A549 (cell line): Measurements from ENCODE around the gene KIF18A.

Source experiments
- EP300 ChIP-seq, 2 experiments: fragments of >200 bp; sonication (Bioruptor Twin); formaldehyde crosslinking; IDR thresholded peaks; 2 replicates in 1 of 2; 3 replicates in 1 of 2; pipeline ENCODE4 v1.6.1; 2016 to 2017
- HDAC2 ChIP-seq: fragments of 200-600 bp; sonication (generic); IDR thresholded peaks from 2 replicates; pipeline ENCODE4 v1.6.1; 2016
- HOXA7 ChIP-seq: fragments of 250-450 bp; sonication (Bioruptor Pico); IDR thresholded peaks from 2 replicates; pipeline ENCODE4 v1.5.0; 2020; ENCODE audit warnings: mild to moderate bottlenecking, moderate library complexity
- JUN ChIP-seq, 2 experiments: fragments of >200 bp; sonication (Bioruptor Twin); formaldehyde crosslinking; IDR thresholded peaks; 2 replicates in 1 of 2; 3 replicates in 1 of 2; pipeline ENCODE4 v1.6.1; 2016 to 2017
- MAFK ChIP-seq: fragments of 450-650 bp; IDR thresholded peaks from 2 replicates; pipeline ENCODE4 v1.6.1; 2014; ENCODE audit not compliant: partially characterized antibody
- POLR2A ChIP-seq: IDR thresholded peaks from 2 replicates; pipeline ENCODE4 v1.6.1; 2012; ENCODE audit warnings: mild to moderate bottlenecking, low read length
- POLR2AphosphoS2 ChIP-seq: conservative IDR thresholded peaks from 2 replicates; pipeline ENCODE4 v1.6.1; 2012; ENCODE audit warnings: low read length, improper control_type of control experiment, inconsistent platforms
- RCOR1 ChIP-seq: fragments of 150-350 bp; IDR thresholded peaks from 2 replicates; pipeline ENCODE4 v1.6.1; 2014; ENCODE audit warnings: antibody characterized with exemption, low read length, low read depth
- REST ChIP-seq: fragments of 200-600 bp; sonication (generic); IDR thresholded peaks from 2 replicates; pipeline ENCODE4 v1.6.1; 2016; ENCODE audit warnings: antibody characterized with exemption, mild to moderate bottlenecking, moderate library complexity
- RNF2 ChIP-seq: fragments of 200-600 bp; sonication (generic); IDR thresholded peaks from 2 replicates; pipeline ENCODE4 v1.6.1; 2016; ENCODE audit warnings: low read depth, mild to moderate bottlenecking, antibody characterized with exemption, moderate library complexity, borderline replicate concordance
- SMC3 ChIP-seq: fragments of >200 bp; sonication (Bioruptor Twin); formaldehyde crosslinking; IDR thresholded peaks from 3 replicates; pipeline ENCODE4 v1.6.1; 2018; ENCODE audit warnings: inconsistent platforms
- TP53 ChIP-seq: fragments of 250-450 bp; sonication (Bioruptor Pico); IDR thresholded peaks from 2 replicates; pipeline ENCODE4 v1.5.0; 2021; ENCODE audit warnings: mild to moderate bottlenecking, moderate library complexity
- ZFP36 ChIP-seq: fragments of 450-650 bp; IDR thresholded peaks from 2 replicates; pipeline ENCODE4 v1.6.1; 2014; ENCODE audit warnings: borderline replicate concordance; ENCODE audit not compliant: partially characterized antibody
- TF ChIP-seq, protein P1 (sequence below): fragments of >200 bp; sonication (Bioruptor Twin); formaldehyde crosslinking; IDR thresholded peaks from 3 replicates; pipeline ENCODE4 v1.5.1; 2016

- TF ChIP-seq POLR2A (no peak), POLR2AphosphoS2 (no peak), EP300 (IDR thresholded peaks at IDR 0.05) (no peak), MAFK (no peak), TP53 (CRISPR knock-in tag) (no peak), RNF2 (no peak), RCOR1 (no peak), HDAC2 (no peak), ZFP36 (no peak), HOXA7 (CRISPR knock-in tag) (no peak), REST (no peak), JUN (IDR thresholded peaks at IDR 0.05) (no peak), SMC3 (no peak)
- TF ChIP-seq, protein P1, sequence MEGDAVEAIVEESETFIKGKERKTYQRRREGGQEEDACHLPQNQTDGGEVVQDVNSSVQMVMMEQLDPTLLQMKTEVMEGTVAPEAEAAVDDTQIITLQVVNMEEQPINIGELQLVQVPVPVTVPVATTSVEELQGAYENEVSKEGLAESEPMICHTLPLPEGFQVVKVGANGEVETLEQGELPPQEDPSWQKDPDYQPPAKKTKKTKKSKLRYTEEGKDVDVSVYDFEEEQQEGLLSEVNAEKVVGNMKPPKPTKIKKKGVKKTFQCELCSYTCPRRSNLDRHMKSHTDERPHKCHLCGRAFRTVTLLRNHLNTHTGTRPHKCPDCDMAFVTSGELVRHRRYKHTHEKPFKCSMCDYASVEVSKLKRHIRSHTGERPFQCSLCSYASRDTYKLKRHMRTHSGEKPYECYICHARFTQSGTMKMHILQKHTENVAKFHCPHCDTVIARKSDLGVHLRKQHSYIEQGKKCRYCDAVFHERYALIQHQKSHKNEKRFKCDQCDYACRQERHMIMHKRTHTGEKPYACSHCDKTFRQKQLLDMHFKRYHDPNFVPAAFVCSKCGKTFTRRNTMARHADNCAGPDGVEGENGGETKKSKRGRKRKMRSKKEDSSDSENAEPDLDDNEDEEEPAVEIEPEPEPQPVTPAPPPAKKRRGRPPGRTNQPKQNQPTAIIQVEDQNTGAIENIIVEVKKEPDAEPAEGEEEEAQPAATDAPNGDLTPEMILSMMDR: no peak
Measured at GRCh38 chr11:28026634-28027290, 81.2 kb downstream of the KIF18A start.
